DMS153 (cell line): Measurements from ENCODE around the gene PCDHB10.
"Not testable (repeated sequence)": the region's sequence is repeated elsewhere in the genome, so short reads cannot be mapped to it uniquely, and the experiment has no call there.

Source experiments
- DNase-seq: peaks from one replicate; lab custom pipeline; 2025; lab: John Stamatoyannopoulos, UW

The PCDHB10 gene

DNA sequence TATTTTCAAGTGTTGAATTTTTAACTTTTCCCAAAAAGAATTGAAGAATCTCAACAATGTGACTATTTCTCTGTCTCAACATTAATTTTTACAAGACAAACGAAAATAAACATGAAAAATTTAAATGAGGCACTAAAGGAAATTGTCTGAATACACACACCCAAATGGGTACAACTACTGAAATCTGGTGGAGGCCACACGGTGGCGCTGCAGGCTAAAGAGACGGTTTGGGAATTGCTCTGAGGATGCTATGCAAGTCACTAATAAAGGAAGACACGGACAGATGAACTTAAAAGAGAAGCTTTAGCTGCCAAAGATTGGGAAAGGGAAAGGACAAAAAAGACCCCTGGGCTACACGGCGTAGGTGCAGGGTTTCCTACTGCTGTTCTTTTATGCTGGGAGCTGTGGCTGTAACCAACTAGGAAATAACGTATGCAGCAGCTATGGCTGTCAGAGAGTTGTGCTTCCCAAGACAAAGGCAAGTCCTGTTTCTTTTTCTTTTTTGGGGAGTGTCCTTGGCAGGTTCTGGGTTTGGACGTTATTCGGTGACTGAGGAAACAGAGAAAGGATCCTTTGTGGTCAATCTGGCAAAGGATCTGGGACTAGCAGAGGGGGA lies at the start of gene PCDHB10:
PCDHB10 (plus strand) TSS at position 244 of the 616 bp plus-strand sequence; CDS start at position 444, 200 bp downstream.
- no peak for DNase-seq

DNA sequence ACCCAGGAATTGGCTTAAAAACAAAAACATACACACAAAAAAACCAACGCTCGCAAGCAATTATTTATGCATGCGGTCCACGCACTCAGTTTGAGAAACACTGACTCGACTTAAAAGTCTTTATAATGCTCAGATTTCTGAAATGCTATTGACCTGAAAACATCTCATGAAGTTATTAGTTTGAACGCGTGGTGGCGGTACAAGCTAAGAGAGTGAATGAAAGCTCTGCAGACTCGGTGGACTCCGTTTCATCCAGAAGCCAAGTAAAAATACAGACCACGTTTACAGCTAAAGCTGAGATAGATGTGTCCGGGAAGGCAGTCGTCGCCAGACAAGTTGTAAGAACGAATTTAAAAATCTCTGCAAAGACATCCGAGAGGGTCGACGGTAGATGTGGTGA lies 42.3 kb upstream of the PCDHB10 start, which contains the start of gene PCDHB6:
PCDHB6 (plus strand) TSS at position 246 of the 400 bp plus-strand sequence. CDS start 201 bp downstream, outside the sequence.
- no peak for DNase-seq

DNA sequence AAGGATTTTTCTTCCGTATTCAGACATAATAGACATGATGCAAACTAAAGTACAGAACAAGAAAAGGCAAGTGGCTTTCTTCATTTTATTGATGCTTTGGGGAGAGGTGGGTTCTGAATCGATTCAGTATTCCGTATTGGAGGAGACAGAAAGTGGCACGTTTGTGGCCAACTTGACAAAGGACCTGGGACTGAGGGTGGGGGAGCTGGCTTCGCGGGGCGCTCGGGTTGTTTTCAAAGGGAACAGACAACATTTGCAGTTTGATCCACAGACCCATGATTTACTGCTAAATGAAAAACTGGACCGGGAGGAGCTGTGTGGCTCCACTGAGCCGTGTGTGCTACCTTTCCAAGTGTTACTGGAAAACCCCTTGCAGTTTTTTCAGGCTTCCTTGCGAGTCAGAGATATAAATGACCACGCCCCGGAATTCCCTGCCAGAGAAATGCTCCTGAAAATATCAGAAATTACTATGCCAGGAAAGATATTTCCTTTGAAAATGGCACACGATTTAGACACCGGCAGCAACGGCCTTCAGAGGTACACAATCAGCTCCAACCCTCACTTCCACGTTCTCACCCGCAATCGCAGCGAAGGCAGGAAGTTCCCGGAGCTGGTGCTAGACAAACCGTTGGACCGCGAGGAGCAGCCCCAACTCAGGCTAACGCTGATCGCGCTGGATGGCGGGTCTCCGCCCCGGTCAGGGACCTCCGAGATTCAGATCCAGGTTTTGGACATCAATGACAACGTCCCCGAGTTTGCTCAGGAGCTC lies 41.7 kb upstream of the PCDHB10 start:
- no peak for DNase-seq

DNA sequence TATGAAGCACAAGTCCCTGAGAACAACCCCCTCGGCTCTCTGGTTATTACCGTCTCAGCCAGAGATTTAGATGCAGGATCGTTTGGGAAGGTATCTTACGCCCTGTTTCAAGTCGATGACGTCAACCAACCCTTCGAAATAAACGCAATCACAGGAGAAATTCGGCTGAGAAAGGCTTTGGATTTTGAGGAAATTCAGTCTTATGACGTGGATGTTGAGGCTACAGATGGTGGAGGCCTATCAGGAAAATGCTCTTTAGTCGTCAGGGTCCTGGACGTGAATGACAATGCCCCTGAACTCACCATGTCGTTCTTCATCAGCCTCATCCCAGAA lies 41.2 kb upstream of the PCDHB10 start:
- DNase-seq: no peak

DNA sequence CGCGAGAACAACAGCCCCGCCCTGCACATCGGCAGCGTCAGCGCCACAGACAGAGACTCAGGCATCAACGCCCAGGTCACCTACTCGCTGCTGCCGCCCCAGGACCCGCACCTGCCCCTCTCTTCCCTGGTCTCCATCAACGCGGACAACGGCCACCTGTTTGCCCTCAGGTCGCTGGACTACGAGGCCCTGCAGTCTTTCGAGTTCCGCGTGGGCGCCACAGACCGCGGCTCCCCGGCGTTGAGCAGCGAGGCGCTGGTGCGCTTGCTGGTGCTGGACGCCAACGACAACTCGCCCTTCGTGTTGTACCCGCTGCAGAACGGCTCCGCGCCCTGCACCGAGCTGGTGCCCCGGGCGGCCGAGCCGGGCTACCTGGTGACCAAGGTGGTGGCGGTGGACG lies 40.5 kb upstream of the PCDHB10 start:
- DNase-seq: not testable (repeated sequence)

DNA sequence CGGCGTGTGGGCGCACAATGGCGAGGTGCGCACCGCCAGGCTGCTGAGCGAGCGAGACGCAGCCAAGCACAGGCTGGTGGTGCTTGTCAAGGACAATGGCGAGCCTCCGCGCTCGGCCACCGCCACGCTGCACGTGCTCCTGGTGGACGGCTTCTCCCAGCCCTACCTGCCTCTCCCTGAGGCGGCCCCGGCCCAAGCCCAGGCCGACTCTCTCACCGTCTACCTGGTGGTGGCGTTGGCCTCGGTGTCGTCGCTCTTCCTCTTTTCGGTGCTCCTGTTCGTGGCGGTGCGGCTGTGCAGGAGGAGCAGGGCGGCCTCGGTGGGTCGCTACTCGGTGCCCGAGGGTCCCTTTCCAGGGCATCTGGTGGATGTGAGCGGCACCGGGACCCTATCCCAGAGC lies 40.1 kb upstream of the PCDHB10 start:
- DNase-seq: not testable (repeated sequence)

DNA sequence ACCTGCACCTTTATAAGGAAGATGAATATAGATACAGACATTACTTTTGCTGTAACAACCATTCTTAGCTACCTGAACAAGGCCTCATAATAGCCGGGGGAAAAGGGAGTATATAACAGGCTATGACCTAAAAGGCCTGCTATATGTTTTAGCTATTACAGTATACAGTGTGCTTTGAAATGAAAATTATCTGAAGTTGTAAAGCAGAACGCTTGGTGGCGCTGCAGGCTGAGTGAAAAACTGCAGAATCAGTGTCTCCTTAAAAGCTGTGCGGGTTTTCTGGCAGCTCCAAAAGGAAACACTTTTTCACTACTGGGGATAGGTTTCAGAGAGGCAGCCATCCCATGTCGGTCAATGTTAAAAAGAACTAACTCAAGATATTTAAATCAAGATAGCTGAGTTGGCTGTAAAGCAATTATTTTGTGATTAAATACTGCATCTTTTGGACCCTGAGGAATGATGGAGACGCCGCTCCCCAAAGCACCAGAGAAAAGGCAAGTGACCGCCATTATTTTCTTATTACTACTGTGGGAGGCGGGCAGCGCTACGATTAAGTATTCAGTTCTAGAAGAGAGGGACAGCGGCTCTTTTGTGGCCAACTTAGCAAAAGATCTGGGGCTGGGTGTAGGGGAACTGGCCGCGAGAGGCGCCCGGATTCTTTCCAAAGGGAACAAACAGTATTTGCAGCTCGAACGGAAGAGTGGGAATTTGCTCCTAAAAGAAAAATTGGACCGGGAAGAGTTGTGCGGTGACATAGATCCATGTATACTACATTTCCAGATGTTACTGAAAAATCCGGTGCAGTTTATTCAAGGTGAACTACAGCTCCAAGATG lies 36.4 kb upstream of the PCDHB10 start:
- no peak for DNase-seq

DNA sequence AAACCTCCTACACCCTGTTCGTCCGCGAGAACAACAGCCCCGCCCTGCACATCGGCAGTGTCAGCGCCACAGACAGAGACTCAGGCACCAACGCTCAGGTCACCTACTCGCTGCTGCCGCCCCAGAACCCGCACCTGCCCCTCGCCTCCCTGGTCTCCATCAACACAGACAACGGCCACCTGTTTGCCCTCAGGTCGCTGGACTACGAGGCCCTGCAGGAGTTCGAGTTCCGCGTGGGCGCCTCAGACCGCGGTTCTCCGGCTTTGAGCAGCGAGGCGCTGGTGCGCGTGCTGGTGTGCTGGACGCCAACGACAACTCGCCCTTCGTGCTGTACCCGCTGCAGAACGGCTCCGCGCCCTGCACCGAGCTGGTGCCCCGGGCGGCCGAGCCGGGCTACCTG lies 34.8 kb upstream of the PCDHB10 start:
- not testable (repeated sequence) for DNase-seq

DNA sequence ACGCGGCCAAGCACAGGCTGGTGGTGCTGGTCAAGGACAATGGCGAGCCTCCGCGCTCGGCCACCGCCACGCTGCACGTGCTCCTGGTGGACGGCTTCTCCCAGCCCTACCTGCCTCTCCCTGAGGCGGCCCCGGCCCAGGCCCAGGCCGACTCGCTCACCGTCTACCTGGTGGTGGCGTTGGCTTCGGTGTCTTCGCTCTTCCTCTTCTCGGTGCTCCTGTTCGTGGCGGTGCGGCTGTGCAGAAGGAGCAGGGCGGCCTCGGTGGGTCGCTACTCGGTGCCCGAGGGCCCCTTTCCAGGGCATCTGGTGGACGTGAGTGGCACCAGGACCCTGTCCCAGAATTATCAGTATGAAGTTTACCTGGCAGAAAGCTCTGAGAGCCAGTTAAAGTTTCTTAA lies 34.3 kb upstream of the PCDHB10 start:
- DNase-seq: not testable (repeated sequence)

DNA sequence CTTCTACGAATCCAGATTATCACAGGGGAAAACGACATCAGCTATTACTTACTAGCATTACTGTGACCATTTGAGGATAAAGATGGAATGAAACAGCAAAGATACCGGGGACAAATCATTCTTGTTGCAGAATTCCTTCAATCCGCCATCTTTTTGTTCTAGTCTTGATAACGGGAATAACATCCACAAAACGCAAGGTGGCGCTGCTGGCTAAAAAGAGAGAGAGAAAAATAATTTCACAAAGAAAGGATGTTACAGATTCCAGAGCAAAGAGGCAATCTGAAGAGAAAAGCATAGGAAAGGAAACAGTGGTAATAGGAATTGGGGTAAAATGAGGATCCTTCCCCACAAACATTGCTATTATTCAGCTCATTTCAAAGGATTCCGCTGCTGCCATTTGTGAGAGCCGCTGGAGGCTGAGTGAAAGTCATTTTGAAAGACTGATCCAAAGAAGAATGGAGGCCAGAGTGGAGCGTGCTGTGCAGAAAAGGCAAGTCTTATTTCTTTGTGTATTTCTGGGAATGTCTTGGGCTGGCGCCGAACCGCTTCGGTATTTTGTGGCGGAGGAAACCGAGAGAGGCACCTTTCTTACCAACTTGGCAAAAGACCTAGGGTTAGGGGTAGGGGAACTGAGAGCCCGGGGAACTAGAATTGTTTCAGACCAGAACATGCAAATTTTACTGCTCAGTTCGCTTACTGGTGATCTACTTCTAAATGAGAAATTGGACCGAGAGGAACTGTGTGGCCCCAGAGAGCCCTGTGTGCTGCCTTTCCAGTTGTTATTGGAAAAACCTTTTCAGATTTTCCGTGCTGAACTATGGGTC lies 19.6 kb upstream of the PCDHB10 start, which contains the start of gene PCDHB7:
PCDHB7 (plus strand) TSS at position 264 of the 824 bp plus-strand sequence; CDS start at position 456, 192 bp downstream.
- no peak for DNase-seq

DNA sequence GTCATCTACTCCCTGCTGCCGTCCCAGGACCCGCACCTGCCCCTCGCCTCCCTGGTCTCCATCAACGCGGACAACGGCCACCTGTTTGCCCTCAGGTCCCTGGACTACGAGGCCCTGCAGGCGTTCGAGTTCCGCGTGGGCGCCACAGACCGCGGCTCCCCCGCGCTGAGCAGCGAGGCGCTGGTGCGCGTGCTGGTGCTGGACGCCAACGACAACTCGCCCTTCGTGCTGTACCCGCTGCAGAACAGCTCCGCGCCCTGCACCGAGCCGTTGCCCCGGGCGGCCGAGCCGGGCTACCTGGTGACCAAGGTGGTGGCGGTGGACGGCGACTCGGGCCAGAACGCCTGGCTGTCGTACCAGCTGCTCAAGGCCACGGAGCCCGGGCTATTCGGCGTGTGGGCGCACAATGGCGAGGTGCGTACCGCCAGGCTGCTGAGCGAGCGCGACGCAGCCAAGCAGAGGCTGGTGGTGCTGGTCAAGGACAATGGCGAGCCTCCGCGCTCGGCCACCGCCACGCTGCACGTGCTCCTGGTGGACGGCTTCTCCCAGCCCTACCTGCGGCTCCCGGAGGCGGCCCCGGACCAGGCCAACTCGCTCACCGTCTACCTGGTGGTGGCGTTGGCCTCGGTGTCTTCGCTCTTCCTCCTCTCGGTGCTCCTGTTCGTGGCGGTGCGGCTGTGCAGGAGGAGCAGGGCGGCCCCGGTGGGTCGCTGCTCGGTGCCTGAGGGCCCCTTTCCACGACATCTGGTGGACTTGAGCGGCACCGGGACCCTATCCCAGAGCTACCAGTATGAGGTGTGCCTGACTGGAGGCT lies 17.7 kb upstream of the PCDHB10 start:
- DNase-seq: not testable (repeated sequence)

DNA sequence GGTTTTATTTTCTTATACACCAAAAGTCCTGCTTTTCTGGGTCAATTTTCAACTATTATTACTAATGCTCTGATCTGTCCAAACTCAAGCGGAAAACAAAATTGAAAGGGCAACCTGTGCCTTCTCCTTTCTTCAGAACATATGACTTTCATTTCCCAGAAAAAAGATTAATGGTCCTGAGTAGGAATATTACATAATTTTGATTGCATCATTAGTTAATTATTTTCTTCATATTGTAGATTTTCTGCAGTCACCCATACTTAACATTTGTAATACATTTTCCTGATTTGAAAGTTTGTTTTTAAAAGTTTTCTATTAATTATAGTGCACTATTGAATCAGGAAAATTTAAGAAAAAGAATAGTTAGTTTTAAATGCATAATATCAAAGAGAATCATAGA lies 16.2 kb upstream of the PCDHB10 start:
- no peak for DNase-seq

DNA sequence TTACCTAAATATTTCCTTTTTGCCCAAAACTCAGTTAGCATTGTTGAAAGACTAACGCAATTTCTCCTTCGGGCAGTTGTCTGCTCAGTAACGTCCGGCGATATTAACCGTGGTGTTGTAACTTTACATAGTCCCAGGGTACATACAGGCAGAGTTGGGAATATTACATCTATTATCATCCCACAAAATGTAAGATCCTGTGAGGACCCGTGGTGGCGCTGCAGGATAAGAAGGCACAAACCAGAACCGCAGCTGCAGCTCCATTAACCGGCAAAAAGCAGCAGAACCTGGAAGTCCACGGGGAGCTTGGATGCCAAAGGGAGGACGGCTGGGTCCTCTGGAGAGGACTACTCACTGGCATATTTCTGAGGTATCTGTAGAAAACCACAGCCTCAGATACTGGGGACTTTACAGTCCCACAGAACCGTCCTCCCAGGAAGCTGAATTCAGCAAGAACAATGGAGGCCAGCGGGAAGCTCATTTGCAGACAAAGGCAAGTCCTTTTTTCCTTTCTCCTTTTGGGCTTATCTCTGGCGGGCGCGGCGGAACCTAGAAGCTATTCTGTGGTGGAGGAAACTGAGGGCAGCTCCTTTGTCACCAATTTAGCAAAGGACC lies 14.5 kb upstream of the PCDHB10 start, which contains the start of gene PCDHB8:
PCDHB8 (plus strand) TSS at position 214 of the 615 bp plus-strand sequence; CDS start at position 459, 245 bp downstream.
- DNase-seq: peak; percentile 18

DNA sequence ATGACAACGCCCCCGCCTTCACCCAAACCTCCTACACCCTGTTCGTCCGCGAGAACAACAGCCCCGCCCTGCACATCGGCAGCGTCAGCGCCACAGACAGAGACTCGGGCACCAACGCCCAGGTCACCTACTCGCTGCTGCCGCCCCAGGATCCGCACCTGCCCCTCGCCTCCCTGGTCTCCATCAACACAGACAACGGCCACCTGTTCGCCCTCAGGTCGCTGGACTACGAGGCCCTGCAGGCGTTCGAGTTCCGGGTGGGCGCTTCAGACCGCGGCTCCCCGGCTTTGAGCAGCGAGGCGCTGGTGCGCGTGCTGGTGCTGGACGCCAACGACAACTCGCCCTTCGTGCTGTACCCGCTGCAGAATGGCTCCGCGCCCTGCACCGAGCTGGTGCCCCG lies 12.8 kb upstream of the PCDHB10 start:
- not testable (repeated sequence) for DNase-seq

DNA sequence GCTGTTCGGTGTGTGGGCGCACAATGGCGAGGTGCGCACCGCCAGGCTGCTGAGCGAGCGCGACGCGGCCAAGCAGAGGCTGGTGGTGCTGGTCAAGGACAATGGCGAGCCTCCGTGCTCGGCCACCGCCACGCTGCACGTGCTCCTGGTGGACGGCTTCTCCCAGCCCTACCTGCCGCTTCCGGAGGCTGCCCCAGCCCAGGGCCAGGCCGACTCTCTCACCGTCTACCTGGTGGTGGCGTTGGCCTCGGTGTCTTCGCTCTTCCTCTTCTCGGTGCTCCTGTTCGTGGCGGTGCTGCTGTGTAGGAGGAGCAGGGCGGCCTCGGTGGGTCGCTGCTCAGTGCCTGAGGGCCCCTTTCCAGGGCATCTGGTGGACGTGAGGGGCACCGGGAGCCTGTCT lies 12.3 kb upstream of the PCDHB10 start:
- not testable (repeated sequence) for DNase-seq

DNA sequence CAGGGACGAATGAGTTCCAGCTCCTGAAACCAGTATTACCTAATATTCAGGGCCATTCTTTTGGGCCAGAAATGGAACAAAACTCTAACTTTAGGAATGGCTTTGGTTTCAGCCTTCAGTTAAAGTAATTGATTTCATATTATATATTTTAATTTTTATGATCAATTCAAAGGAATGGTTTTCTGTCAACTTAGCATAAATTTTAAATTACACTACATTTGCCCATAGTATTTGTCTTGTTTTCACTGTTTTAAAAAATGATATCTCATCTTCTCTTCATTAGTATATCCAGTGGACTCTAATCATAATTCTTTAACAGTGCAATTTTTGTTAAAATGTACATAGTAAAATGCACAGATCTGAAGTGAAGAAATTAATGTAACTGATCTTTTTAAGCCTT lies 11.8 kb upstream of the PCDHB10 start:
- no peak for DNase-seq

DNA sequence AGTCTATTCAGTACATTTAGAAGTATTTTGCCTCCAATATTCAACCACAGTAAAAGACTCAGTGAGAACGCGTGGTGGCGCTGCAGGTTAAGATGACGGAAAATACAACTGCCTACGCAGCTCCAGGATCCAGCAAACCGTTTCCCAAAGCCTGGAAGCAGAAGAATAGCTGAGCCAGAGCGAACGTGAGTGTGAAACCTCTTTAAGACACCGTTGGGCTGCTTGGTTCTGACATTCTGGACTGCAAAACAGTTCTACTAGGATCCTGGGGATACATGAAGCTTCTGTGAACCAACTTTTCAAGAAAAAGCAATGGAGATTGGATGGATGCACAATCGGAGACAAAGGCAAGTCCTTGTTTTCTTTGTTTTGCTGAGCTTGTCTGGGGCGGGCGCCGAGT lies 9.9 kb upstream of the PCDHB10 start, which contains the start of gene PCDHB16:
PCDHB16 (plus strand) TSS at position 140 of the 400 bp plus-strand sequence; CDS start at position 313, 173 bp downstream.
- no peak for DNase-seq

DNA sequence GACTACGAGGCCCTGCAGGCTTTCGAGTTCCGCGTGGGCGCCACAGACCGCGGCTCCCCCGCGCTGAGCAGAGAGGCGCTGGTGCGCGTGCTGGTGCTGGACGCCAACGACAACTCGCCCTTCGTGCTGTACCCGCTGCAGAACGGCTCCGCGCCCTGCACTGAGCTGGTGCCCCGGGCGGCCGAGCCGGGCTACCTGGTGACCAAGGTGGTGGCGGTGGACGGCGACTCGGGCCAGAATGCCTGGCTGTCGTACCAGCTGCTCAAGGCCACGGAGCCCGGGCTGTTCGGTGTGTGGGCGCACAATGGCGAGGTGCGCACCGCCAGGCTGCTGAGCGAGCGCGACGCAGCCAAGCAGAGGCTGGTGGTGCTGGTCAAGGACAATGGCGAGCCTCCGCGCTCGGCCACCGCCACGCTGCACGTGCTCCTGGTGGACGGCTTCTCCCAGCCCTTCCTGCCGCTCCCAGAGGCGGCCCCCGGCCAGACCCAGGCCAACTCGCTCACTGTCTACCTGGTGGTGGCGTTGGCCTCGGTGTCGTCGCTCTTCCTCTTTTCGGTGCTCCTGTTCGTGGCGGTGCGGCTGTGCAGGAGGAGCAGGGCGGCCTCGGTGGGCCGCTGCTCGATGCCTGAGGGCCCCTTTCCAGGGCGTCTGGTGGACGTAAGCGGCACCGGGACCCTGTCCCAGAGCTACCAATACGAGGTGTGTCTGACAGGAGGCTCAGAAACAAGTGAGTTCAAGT lies 7.9 kb upstream of the PCDHB10 start:
- not testable (repeated sequence) for DNase-seq

DNA sequence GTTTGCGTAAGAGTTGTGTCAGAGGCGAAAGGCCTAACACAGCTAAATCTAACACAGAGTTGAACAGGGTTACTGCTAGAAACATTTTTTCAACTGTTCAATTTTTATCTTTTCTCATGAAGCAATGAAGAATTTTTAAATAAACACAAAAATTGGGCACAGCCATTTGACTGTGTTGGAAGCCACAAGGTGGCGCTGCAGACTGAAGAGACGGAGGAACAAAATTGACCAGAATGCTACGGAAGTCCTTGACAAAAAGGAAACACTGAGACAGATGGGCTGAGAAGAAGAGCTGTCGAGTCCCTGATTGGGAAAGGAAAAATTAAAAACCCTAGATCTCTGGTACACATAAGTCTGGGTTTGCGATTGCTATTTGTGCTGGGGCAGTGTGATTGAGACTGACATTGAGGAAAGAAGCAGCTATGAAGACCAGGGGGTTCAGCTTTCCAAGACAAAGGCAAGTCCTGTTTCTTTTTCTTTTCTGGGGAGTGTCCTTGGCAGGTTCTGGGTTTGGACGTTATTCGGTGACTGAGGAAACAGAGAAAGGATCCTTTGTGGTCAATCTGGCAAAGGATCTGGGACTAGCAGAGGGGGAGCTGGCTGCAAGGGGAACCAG lies 5.1 kb upstream of the PCDHB10 start, which contains the start of gene PCDHB9:
PCDHB9 (plus strand) TSS at position 265 of the 616 bp plus-strand sequence; CDS start at position 423, 158 bp downstream.
- no peak for DNase-seq
